T-cell (primary cell): Measurements from ENCODE around the gene TRIP10. TPM values are rescaled to one million over a fixed set of nuclear protein-coding genes. Genes with fewer than 3 reads are reported as not detected.
"Not testable (repeated sequence)": the region's sequence is repeated elsewhere in the genome, so short reads cannot be mapped to it uniquely, and the experiment has no call there.

ENCODE experiments used
- ATAC-seq, 4 experiments: fragments of 200-7000 bp in 3 of 4; fragments of 150-1000 bp in 1 of 4; cut with Tn5 transposase; replicated peaks in 1 of 4; 1 replicate in 3 of 4; 2 replicates in 1 of 4; pipeline ENCODE4 v1.10.0; 2021; ENCODE audit warnings: moderate library complexity in 3 of 4, mild to moderate bottlenecking in 2 of 4, moderate number of reproducible peaks in 1 of 4
- CTCF ChIA-PET, 2 donors: fragments of 300-600 bp; sonication (Branson Sonifier 250); formaldehyde crosslinking; loops; one replicate each; lab custom pipeline; 2022; ENCODE audit warnings: antibody characterized with exemption in 2 of 2; lab: Charles Lee
- POLR2A ChIA-PET, 2 donors: fragments of 300-600 bp; sonication (Branson Sonifier 250); formaldehyde crosslinking; loops; one replicate each; lab custom pipeline; 2022; ENCODE audit warnings: antibody characterized with exemption in 2 of 2; lab: Charles Lee
- DNase-seq, 35 experiments: peaks; one replicate each; pipeline versions ENCODE4 v3.0.0 to v3.0.0-alpha.2; 2013 to 2023
- H3K27ac ChIP-seq: one replicate; pipeline ENCODE4 v1.5.1; 2013; ENCODE audit warnings: low read length
- H3K27me3 ChIP-seq, 2 experiments: replicated peaks in 1 of 2; 1 replicate in 1 of 2; 2 replicates in 1 of 2; pipeline versions ENCODE4 v1.6.1 to v1.7.0; 2013; ENCODE audit warnings: low read length in 1 of 2, mixed read lengths in 1 of 2; ENCODE audit not compliant: control insufficient read depth in 2 of 2, insufficient read depth in 2 of 2; ENCODE audit errors: extremely low read depth in 1 of 2
- H3K36me3 ChIP-seq, 2 donors: 1 replicate in 1 of 2; 2 replicates in 1 of 2; pipeline versions ENCODE4 v1.6.1 to v1.7.0; 2013; ENCODE audit warnings: low read length in 1 of 2; ENCODE audit not compliant: control insufficient read depth in 2 of 2, insufficient read depth in 1 of 2; ENCODE audit errors: extremely low read depth in 1 of 2
- H3K4me1 ChIP-seq, 2 experiments: 1 replicate in 1 of 2; 2 replicates in 1 of 2; pipeline versions ENCODE4 v1.6.1 to v1.7.0; 2013; ENCODE audit warnings: low read length in 2 of 2, mixed read lengths in 1 of 2; ENCODE audit not compliant: insufficient read depth in 2 of 2, control insufficient read depth in 1 of 2; ENCODE audit errors: extremely low read depth in 1 of 2
- H3K4me3 ChIP-seq, 2 donors: 1 replicate in 1 of 2; 2 replicates in 1 of 2; pipeline versions ENCODE4 v1.5.1 to v1.7.0; 2013; ENCODE audit warnings: mild to moderate bottlenecking in 2 of 2, low read length in 1 of 2, moderate library complexity in 1 of 2; ENCODE audit not compliant: control insufficient read depth in 1 of 2; ENCODE audit errors: extremely low read depth in 1 of 2
- H3K9me3 ChIP-seq: 2 replicates; pipeline ENCODE4 v1.7.0; 2013
- H3K27ac Mint-ChIP-seq, 2 donors: one replicate each; pipeline ENCODE4 v1.8.0; 2020 to 2021; ENCODE audit warnings: mild to moderate bottlenecking in 2 of 2, mixed read lengths in 2 of 2
- H3K27me3 Mint-ChIP-seq, 2 donors: one replicate each; pipeline ENCODE4 v1.8.0; 2021 to 2022; ENCODE audit warnings: mixed read lengths in 2 of 2
- H3K36me3 Mint-ChIP-seq: one replicate; pipeline ENCODE4 v1.8.0; 2021; ENCODE audit warnings: mixed read lengths
- H3K4me1 Mint-ChIP-seq, 3 donors: one replicate each; pipeline ENCODE4 v1.8.0; 2020 to 2022; ENCODE audit warnings: mixed read lengths in 3 of 3, mild to moderate bottlenecking in 1 of 3
- H3K4me3 Mint-ChIP-seq, 3 donors: one replicate each; pipeline ENCODE4 v1.8.0; 2020 to 2022; ENCODE audit warnings: mild to moderate bottlenecking in 3 of 3, mixed read lengths in 3 of 3, moderate library complexity in 3 of 3
- H3K9me3 Mint-ChIP-seq, 3 donors: one replicate each; pipeline ENCODE4 v1.8.0; 2020 to 2022; ENCODE audit warnings: mixed read lengths in 3 of 3
- WGBS: methylation state at CpG from one replicate; pipeline ENCODE4 v1.1.5; 2013; ENCODE audit warnings: missing lambda C conversion rate; ENCODE audit not compliant: insufficient coverage; 5-methylcytosine and 5-hydroxymethylcytosine counted together
- total RNA-seq, 35 experiments: library from RNA in 6 of 35; stranded (reverse) in 6 of 35; fragments of 120-200 nt in 1 of 35; gene quantifications; one replicate each; pipeline versions ENCODE4 v1.2.1 to v1.2.4 and lab custom pipeline; 2013 to 2026

Gene TRIP10
- total RNA-seq, 5 donors from 2014 or later (not counting 1 experiment from before 2014, with no cell fraction given): 2.6 to 8.7 (median 7.3) TPM

GRCh38 chr19:6772866-6773322, 33.4 kb downstream of the TRIP10 start:
- H3K27me3 Mint-ChIP-seq: no peaks in the 10 kb centered on the region
- H3K9me3 ChIP-seq: no peaks in the 10 kb centered on the region
- no peaks in the 10 kb centered on the region for H3K9me3 Mint-ChIP-seq
- peaks cover 29% of the 10 kb centered on the region for H3K36me3 Mint-ChIP-seq
- peak overlapping the region; percentile 89 to 91 for H3K27ac Mint-ChIP-seq
- H3K4me3 ChIP-seq: peak overlapping the region; percentile 100
- ATAC-seq (no peak), DNase-seq (no peak)
- H3K4me1 Mint-ChIP-seq: peaks cover 42 to 57% (median 55%) of the 10 kb centered on the region in 3 donors
- ChIA-PET POLR2A (interaction anchor here (0.7 to 1.3 kb wide), 5 partner anchors 27 to 90 kb away, joined by 3 to 13 read pairs (median 5); no protein-coding TSS in a partner anchor), CTCF (interaction anchor here in 1 of 2 donors (0.6 to 2.1 kb wide), 4 partner anchors 24 to 256 kb away, joined by 3 to 7 read pairs (median 4); no protein-coding TSS in a partner anchor)
- peaks cover 23 to 56% of the 10 kb centered on the region in 2 experiments for H3K4me1 ChIP-seq
- peaks cover 0 to 2% of the 10 kb centered on the region in 2 experiments for H3K27me3 ChIP-seq
- H3K36me3 ChIP-seq: peaks cover 6 to 17% of the 10 kb centered on the region in 2 donors
- H3K27ac ChIP-seq: peak overlapping the region; percentile 76
- WGBS: 0% methylated on average over 9 of the region's 14 CpGs
- peak overlapping the region; percentile 90 to 97 (median 94) for H3K4me3 Mint-ChIP-seq

- peak; percentile 32 to 53 (median 42) for ATAC-seq
- Mint-ChIP-seq H3K27me3 (no peaks in the 10 kb centered on the region), H3K4me1 (peaks cover 42 to 57% (median 55%) of the 10 kb centered on the region in 3 donors), H3K4me3 (peak overlapping the region; percentile 90 to 97 (median 94)), H3K27ac (peak overlapping the region; percentile 89 to 91), H3K36me3 (peaks cover 34% of the 10 kb centered on the region), H3K9me3 (no peaks in the 10 kb centered on the region)
- ChIA-PET POLR2A (interaction anchor here in 1 of 2 donors (0.5 to 1.3 kb wide), 2 partner anchors 27 to 58 kb away, joined by 3 to 4 read pairs; no protein-coding TSS in a partner anchor), CTCF (interaction anchor here in 1 of 2 donors (0.6 to 2.1 kb wide), 3 partner anchors 24 to 90 kb away, joined by 4 to 7 read pairs (median 4); no protein-coding TSS in a partner anchor)
- Histone ChIP-seq H3K4me1 (peaks cover 24 to 56% of the 10 kb centered on the region in 2 experiments), H3K9me3 (no peaks in the 10 kb centered on the region), H3K27me3 (peaks cover 0 to 2% of the 10 kb centered on the region in 2 experiments), H3K27ac (peak overlapping the region; percentile 76), H3K4me3 (peak overlapping the region; percentile 100), H3K36me3 (peaks cover 6 to 20% of the 10 kb centered on the region in 2 donors)
- WGBS: 2% methylated on average over 5 of the region's 8 CpGs
- peak in 27 of 35 experiments; percentile 14 to 60 (median 33) for DNase-seq
Measured at GRCh38 chr19:6773323-6773931, 33.9 kb downstream of the TRIP10 start.

- H3K27me3 ChIP-seq: peaks cover 0 to 2% of the 10 kb centered on the region in 2 experiments
- POLR2A ChIA-PET: interaction anchor here in 1 of 2 donors (0.7 kb wide), 1 partner anchor 170 kb away, joined by 5 read pairs; no protein-coding TSS in a partner anchor
- ATAC-seq (no peak), DNase-seq (no peak)
- Mint-ChIP-seq H3K36me3 (peaks cover 35% of the 10 kb centered on the region), H3K4me1 (peaks cover 49 to 61% (median 60%) of the 10 kb centered on the region in 3 donors), H3K27me3 (no peaks in the 10 kb centered on the region), H3K27ac (peak overlapping the region; percentile 62 to 70), H3K4me3 (peak overlapping the region; percentile 57 to 97 (median 67)), H3K9me3 (no peaks in the 10 kb centered on the region)
- H3K27ac ChIP-seq: no peak overlapping the region
- H3K9me3 ChIP-seq: no peaks in the 10 kb centered on the region
- peaks cover 21 to 60% of the 10 kb centered on the region in 2 experiments for H3K4me1 ChIP-seq
- CTCF ChIA-PET: interaction anchor here (0.6 to 1.0 kb wide), 3 partner anchors 25 to 803 kb away, joined by 3 to 4 read pairs (median 4); no protein-coding TSS in a partner anchor
- H3K36me3 ChIP-seq: peaks cover 6 to 21% of the 10 kb centered on the region in 2 donors
- 75% methylated on average over 4 of the region's 11 CpGs for WGBS
- peak overlapping the region in 1 of 2 donors; percentile 25 for H3K4me3 ChIP-seq
Measured at GRCh38 chr19:6774821-6775707, 35.6 kb downstream of the TRIP10 start.

GRCh38 chr19:6776045-6776444, 36.6 kb downstream of the TRIP10 start:
- H3K9me3 Mint-ChIP-seq, H3K9me3 ChIP-seq, POLR2A ChIA-PET, DNase-seq, H3K27me3 ChIP-seq, H3K27me3 Mint-ChIP-seq, H3K27ac ChIP-seq, CTCF ChIA-PET, H3K4me3 ChIP-seq, ATAC-seq: not testable (repeated sequence)
- peaks cover 6 to 28% of the 10 kb centered on the region in 2 donors for H3K36me3 ChIP-seq
- peak overlapping the region; percentile 3 to 12 for H3K27ac Mint-ChIP-seq
- peaks cover 56 to 70% (median 64%) of the 10 kb centered on the region in 3 donors for H3K4me1 Mint-ChIP-seq
- peaks cover 21 to 65% of the 10 kb centered on the region in 2 experiments for H3K4me1 ChIP-seq
- H3K36me3 Mint-ChIP-seq: peaks cover 37% of the 10 kb centered on the region
- H3K4me3 Mint-ChIP-seq: peak overlapping the region in 1 of 3 donors; percentile 97

- Histone ChIP-seq H3K27ac (no peak overlapping the region), H3K4me1 (peaks cover 25 to 65% of the 10 kb centered on the region in 2 experiments), H3K9me3 (no peaks in the 10 kb centered on the region), H3K4me3 (no peak overlapping the region), H3K36me3 (peaks cover 6 to 36% of the 10 kb centered on the region in 2 donors), H3K27me3 (peaks cover 0 to 2% of the 10 kb centered on the region in 2 experiments)
- CTCF ChIA-PET: no interaction called here
- WGBS: 95% methylated on average over 4 of the region's 4 CpGs
- no peaks in the 10 kb centered on the region for H3K27me3 Mint-ChIP-seq
- peak overlapping the region in 1 of 3 donors; percentile 97 for H3K4me3 Mint-ChIP-seq
- peak overlapping the region; percentile 20 to 82 for H3K27ac Mint-ChIP-seq
- peaks cover 42% of the 10 kb centered on the region for H3K36me3 Mint-ChIP-seq
- H3K9me3 Mint-ChIP-seq: no peaks in the 10 kb centered on the region
- DNase-seq (no peak), ATAC-seq (no peak)
- POLR2A ChIA-PET: interaction anchor here in 1 of 2 donors (0.7 kb wide), 1 partner anchor 33 kb away, joined by 3 read pairs; no protein-coding TSS in a partner anchor
- peaks cover 63 to 72% (median 68%) of the 10 kb centered on the region in 3 donors for H3K4me1 Mint-ChIP-seq
Measured at GRCh38 chr19:6776999-6777398, 37.5 kb downstream of the TRIP10 start.
